GM18526 (cell line): Measurements from ENCODE around the gene DAAM1.

ENCODE experiments used
- POLR2A ChIP-seq: IDR thresholded peaks from 3 replicates; pipeline ENCODE4 v1.6.1; 2011; ENCODE audit not compliant: insufficient read length; ENCODE audit errors: extremely low read depth

DAAM1 gene

DNA sequence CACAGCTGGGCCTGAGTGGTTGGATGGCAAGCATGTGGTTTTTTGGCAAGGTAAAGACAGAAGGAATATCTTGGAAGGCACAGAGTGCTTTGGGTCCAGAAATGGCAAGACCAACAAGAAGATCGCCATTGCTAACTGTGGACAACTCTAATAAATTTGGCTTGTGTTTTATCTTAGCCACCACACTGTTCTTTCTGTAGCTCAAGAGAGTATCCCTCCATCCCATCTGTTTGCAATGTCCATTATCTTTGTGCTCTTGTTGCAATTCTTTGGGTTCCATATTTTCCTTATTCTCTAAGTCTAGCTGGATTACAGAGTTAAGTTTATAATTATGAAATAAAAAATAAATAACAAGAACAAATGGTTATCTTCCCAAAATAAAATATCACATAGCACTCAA lies 6.7 kb upstream of the DAAM1 start:
- no peak for TF ChIP-seq POLR2A

DNA sequence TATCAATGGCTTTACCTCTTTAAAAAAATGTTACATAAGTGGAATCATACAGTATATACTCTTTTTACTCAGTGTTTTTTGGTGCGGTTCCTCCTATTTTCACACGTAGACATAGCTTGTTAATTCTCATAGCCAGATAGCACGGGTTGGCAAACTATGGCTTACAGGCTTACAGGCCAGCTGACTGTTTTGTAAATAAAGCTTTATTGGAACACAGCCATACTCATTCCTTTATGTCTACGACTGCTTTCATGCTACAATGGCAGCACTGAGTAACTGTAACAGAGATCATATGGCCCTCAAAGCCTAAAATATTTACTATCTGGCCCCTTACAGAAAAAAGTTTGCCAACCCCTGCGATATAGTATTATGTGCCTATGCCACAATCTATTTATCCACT lies 5.8 kb upstream of the DAAM1 start:
- no peak for TF ChIP-seq POLR2A

DNA sequence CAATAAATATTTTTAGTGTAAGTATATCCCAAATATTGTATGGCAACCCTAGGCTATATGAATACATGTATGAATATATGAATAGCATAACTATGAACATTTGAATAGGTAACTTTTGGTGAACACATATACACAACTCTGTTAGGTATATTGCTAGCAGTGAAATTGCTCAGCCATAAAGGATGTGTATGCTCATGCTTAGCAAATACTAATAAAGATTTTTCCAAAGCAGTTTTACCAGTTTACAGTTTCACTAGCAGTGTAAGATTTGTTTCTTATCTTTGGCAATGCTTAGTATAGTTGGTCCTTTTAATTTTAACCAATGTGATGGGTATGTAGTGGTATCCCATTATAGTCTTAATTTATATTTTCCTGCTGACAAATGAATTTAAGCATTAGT lies 5.3 kb upstream of the DAAM1 start:
- no peak for TF ChIP-seq POLR2A

DNA sequence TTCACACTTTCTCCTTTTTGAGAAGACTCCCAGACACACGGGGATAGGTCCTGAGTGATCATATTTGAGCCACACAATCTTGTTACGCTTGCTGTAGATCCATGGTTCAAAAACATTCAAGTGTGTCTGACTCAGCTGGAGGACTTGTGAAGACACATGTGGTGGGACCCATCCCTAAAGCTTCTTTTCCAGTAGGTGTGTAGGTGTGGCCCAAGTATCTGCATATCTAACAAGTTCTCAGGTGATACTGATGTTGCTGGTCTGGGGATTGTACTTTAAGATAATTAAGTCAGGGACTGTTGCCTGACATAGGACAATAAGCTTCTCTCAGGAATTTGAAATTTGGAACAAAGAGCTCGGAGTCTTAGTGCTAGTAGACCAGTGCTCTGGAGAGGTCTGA lies 4.1 kb upstream of the DAAM1 start:
- TF ChIP-seq POLR2A, result no peak

DNA sequence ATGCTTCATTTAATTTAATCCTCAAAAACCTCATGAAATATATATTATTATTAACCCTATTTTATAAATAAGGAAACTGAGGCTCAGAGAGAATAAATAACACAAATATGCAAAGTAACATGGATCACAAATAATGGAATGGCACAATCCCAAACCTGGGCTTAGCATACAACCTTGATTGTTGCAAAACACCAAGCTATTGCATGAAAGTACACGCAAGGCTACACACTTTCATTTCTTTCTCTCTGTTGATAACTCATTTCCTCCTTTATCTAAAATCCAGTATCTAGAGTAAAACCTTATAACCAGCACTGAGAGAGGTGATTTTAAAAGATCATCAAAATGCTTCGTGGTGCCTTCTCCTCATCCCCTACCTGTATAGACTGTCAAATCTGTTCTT lies 2.8 kb upstream of the DAAM1 start:
- TF ChIP-seq POLR2A, result no peak

DNA sequence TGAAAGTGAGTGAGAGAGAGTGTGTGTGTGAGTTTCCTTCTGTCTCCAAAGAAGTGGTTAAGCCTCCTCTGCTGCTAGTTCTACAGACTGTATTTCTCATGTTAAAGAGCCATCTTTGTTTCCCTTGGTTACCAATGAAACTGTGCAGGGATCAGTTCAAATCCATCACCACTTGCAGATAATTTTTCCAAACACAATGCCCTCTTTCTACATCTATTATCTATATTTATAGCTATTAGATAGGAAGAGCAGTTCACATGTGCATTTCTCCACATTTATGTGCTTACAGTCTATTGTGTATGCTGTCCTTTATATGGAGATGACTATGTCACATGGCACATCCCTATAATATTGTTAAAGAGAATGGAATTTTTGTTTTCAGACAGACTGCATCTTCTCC lies 2.2 kb upstream of the DAAM1 start:
- TF ChIP-seq POLR2A, result no peak

DNA sequence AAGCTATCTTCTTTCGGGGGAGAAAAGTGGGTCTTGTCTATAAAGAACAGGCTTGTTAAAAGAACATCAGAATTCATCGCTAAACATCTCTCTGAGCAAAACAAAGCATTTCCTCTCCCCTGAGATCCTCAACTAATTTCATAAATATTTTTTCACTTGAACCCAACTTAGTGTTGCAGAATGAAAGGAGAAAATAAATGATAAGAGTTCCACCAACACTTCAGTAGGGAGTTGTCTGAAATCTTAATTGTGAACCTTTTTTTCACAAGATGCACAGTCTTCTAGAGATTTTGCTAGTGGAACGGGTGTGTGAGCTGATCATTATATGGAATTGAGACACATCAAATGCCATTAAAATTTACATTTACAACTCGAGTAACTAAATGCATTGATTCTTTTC lies 1.3 kb upstream of the DAAM1 start:
- TF ChIP-seq POLR2A, result no peak

DNA sequence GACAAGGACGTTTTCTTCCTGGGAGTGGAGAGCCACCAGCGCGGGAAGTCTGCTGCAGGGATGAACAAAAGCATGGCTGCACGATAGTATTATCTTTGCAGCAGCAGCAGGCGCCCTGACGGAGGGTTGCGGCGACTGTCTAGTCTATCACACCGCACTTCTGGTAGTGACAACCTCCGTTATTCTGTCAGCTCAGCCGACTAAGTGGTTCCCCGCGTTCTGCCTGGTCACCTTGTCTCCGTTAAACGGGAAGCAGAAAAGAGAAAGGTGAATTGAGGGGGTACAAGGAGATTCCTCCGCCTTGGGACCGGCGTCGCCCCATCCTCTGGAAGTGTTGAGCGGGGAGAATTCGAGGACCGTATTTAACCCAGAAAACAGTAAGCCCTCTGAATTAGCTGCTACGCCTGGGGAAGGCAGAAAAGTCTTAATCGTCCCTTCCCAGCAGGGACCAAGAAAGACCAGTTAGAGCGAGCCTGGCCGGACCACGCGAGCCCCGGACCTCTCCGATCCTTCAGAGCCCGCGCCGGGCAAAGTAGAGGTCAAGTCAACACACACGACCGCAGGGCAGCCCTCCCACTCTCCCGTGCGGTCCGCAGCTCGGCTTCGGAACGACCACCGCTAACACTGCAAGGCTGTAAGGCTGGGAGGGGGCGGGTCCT lies 536 bp upstream of the DAAM1 start:
- no peak for TF ChIP-seq POLR2A

DNA sequence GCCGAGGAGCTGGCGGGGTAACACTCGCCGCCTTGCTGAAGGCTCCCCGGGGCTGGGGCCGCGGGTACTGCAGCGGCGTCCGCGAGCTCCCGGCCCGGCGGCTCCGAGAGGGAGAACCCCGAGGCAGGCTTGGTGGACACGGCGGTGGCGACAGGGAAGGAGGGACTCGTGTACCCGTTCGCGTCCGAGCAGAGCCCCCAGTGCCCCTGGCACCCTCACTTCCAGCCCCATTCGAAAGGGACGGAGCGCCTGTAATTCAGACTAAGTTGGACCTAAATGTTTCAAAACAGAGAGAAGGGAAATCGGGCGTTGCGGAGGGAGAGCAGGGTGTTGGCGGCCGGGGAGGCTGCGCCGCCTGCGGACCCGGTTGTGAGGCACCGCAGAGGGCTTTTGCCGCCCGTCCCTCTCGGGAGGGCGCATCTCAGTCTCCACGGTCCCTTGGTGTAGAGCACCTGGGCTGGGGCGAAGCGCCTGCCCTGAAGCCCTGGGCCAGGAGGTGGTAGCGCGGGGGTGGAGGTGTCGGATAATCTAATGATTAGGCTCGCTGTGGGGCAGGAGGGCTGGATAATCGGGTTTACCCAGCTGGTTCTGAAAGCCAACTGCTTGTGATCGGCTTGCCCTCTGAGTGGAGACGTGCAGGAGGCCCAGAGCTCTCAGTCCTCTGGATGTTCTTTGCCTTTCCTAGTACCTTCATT lies 771 bp downstream of the DAAM1 start:
- no peak for TF ChIP-seq POLR2A

DNA sequence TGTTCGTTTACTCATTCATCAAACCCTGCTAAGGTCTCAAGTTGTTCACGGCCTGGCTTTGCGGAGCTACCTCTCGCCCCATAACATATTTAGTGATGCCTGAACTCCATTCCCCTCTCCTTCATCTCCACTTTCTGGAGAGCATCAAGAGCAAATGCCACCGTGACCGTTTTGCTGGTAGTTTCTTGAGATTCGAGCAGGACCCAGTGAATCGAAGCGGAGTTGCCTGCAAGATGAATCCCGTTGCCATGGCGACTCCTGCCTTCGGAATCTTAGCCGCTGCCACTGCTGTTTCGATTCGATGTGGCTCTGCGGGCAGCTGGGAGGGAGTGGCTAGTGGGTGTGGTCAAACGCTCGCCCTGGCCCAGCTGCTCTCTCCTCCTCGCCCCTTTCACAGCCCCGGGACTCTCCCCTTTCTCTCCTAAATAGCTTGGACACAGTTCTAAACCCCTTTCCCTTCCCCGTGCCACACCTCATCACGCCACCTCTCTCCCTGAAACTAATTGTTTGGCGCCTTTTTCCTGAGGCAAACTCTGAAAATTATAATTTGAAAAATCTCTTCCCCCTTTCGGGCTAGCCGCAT lies 1.4 kb downstream of the DAAM1 start:
- TF ChIP-seq POLR2A, result no peak

DNA sequence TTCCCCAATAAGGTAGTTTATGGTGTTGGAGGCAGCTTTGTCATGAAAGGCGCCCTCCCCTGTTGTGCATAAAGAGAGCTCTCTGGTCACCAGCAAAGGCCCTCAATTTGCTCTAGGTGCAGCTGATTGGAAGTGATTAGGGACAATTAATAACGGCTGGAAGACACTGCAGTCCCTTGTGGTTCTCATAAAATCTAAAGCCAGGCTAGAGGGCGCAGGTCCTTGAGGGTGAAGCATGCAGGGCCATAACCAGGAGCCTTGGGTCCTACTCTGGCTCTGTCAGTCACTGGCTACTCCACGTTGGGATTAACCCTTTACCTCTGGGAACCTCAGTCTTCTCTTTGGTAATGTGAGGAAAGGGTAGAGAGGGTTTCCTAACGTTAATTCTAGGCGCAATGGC lies 1.9 kb downstream of the DAAM1 start:
- no peak for TF ChIP-seq POLR2A

DNA sequence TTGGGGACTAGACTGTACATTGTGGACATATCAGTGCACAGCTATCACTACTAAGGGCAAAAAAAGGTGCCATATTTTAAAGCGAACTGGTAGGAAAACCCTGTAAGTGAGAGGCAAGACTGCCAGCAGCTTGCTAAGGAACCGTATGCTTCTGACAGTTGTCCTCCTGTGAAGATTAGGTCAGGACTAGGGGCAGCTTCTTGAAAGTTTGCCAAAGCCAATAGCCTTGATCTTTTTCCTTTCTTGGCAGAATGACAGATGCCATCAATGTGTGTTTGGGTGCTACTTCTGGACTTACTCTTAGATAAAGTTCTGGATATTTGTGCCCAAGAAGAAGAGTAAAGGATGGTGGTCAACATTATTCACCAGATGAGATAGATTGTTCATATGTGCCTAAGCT lies 7.4 kb downstream of the DAAM1 start:
- no peak for TF ChIP-seq POLR2A

DNA sequence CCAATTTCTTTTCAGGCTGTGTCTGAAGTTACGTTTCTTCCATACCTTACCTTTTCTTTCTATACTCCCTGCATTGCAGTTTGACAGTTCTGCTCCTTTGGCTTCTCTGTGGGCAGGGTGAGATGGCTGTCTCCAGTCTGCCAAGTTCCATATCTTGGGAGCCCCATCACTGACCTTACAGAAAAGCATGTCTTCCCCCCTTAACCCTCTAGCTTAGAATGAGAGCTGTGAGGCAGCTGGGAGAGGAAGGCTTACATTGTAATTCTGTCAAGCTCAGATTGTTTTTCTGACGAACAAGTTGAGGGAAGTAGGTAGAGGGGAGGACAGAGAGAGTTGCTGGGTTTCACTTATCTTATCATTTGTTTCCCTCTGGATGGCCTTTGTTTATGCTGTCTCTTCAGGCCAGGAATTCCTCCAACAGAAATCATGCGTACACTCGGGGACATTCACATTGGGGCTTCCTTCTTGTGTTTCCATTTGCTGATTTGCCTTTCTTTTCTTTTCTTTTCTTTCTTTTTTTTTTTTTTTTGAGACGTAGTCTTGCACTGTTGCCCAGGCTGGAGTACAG lies 9.3 kb downstream of the DAAM1 start:
- no peak for TF ChIP-seq POLR2A

DNA sequence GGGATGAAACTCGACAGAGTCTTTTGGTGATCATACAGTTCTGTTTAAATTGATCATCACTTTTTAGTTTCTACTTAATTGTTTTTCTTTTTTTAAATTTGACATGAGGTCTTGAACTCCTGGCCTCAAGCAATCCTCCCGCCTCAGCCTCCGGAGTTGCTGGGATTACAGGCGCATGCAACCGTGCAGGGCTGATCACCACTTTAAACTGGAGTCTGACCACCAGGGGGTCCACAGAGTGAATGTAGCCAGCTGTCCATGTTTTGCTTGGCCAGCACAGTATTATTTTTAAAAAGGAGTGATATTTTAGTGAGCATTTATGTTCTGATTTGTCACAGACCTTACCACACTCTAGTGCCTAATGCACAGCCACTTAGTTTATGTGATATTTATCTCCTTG lies 10.7 kb downstream of the DAAM1 start:
- no peak for TF ChIP-seq POLR2A

DNA sequence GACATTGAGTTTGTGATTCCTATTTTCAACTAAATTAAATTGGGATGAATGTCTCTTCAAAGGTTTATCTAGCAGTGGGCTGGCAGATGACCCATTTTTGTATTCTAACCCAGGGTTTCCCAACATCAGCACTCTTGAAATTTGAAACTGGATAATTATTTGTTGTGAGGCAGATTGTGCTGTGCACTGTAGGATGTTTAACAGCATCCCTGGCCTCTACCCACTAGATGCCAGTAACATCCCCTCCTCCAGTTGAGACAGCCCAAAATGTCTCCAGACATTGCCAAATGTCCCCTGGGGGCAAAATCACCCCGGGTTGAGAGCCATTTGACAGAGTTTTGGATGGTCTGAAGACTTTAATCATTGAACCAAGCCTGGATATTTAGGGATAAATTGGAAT lies 11.1 kb downstream of the DAAM1 start:
- TF ChIP-seq POLR2A, result no peak

DNA sequence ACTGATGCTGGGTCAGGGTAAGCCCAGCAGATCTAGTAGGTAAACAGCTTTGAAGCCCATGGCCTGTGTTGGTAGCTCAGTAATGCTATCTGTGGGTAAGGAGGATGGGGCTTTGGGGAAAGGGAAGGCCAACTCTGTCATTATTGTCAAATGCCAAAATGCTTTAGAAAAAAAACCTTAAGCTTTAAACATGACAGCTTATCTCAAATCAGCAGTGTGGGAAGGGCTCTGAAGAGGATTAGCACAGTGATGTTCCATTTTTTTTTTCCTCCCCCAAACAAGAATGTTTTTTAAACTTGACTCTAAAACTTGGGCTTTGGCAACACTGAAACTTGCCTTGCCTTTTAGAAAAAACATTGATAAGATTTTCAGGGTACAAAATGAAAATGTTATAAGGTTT lies 11.7 kb downstream of the DAAM1 start:
- no peak for TF ChIP-seq POLR2A
